HG03064 (cell line): ENCODE results near the gene TBRG1.
"Not testable (repeated sequence)": the region's sequence is repeated elsewhere in the genome, so short reads cannot be mapped to it uniquely, and the experiment has no call there.

ENCODE experiments used
- ATAC-seq: cut with Tn5 transposase; IDR thresholded peaks from one replicate; pipeline ENCODE4 v1.9.1; 2021; ENCODE audit warnings: low read depth; ENCODE audit not compliant: unreplicated experiment

The TBRG1 gene, protein sequence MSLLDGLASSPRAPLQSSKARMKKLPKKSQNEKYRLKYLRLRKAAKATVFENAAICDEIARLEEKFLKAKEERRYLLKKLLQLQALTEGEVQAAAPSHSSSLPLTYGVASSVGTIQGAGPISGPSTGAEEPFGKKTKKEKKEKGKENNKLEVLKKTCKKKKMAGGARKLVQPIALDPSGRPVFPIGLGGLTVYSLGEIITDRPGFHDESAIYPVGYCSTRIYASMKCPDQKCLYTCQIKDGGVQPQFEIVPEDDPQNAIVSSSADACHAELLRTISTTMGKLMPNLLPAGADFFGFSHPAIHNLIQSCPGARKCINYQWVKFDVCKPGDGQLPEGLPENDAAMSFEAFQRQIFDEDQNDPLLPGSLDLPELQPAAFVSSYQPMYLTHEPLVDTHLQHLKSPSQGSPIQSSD

GRCh38 chr11:124622531-124623451, at the start of gene TBRG1:
TSS of gene TBRG1 (plus strand) at chr11:124622864. CDS start at chr11:124623084, 220 bp downstream.
- peak; percentile 98 for ATAC-seq

DNA sequence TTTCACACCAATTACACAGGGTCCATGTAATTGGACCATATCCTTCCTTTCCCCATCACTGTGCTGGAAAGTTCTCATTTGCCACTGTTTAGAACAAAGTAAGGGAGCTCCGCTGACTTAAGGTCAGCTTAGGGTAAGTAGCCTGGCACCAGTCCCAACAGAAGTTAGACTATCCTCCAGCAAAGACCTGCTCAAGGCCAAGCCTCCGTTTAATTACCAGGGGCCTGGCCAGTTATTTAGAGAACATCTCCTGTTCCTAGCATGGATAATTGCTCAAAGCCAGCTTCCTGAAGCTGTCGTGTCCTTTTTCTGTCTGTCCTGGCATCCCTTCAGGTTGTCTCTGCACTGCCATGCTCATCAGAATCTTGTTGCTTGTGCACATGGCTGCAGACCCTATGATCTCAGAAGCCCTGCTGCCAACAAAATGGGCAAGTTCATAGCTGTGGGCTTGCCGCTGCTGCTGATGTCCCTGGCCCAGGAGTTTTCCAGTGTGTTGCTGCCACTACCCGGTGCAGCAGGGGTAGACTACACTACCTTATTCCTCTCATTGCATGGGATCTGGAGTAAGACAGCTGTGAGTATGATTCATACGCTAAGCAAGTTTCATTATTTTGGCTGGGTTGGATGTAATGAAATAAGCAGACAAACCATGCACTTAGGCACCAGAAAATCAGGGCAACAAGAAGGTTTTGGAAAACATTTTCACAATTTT, 44.8 kb upstream of the TBRG1 start:
- no peak for ATAC-seq

DNA sequence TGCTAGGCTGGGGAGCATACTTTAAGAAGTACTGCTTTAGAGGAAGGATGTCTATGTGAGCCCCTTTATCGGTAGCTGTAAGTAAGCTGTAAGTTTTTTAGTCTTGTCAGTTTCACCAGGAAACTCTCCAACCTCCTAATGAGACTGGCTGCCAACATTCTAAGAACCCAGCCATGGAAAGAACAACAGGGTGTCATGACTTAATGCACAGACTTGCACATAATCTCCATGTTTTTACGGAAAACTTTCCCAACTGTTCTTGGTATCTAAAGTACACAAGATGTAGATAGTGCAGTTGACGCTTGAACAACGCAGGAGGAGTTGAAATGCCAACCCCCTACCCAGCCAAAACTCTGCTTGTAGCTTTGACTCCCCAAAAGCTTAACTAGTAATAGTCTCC, 43.9 kb upstream of the TBRG1 start:
- ATAC-seq: no peak

- ATAC-seq: no peak
These were observed 40.8 kb upstream of the TBRG1 start for GRCh38 chr11:124581817-124582216.

GRCh38 chr11:124582565-124582964, 40.1 kb upstream of the TBRG1 start:
- ATAC-seq: no peak

DNA sequence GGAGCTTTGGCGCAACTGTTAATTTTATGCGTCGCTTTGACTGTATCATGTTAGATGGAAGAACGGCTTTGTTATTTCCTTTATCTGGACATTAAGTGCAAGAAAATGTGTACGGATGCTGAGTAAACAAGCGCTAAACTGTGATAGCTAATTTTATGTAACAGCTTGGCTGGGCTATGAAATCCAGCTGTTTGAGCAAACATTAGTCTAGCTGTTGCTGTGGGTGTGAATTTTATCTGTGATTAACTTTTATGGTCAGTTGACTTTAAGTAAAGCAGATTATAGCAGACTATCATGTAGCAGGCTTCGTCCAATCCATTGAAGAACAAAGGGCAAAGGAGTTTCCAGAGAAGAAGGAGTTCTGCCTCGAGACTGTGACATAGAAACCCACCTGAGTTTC, 38.9 kb upstream of the TBRG1 start:
- ATAC-seq: no peak

- no peak for ATAC-seq
These were observed 37.8 kb upstream of the TBRG1 start for GRCh38 chr11:124584681-124585372.

DNA sequence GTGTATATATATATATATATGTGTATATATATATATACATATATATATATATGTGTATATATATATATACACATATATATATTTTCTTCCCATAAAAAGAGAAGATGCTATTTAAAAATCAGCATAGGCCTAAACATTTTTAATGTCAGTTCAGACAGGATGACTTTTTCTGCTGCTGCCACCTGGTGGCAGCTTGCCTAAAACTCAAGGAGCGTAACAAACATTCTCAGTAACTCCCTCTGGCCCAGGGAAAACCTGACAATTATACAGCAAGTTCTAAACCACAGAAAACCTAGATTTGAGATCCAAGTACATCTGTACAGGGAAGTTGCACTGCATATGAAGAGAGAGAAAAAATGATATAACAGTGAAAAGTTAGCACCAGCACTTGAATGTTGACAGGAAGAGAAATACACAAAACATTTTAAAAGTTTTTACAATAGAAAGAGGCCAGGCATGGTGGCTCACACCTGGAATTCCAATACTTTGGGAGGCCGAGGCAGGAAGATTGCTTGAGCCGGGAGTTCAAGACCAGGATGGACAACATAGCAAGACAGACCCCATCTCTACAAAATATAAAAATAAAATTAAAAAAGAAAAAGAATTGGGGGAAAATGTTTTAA, 36.3 kb upstream of the TBRG1 start:
- no peak for ATAC-seq

DNA sequence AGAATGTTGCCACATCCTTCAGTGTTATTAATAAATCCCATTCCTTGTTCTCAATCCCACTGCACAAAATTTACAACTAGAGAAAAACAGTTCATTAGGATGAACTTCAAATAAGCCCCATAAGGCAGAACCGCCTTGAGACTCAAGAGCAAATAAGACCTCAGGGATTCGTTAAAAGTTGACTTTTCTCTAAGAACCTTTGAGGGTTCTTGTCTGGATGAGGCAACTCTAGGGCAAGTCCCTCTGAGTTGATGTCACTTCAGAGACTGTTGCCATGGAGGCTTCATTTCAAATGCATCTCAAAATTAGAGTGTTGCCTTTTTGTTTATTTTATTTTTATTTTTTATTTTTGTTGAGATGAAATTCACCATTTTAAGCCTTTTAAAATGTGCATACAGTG, 31.2 kb upstream of the TBRG1 start:
- ATAC-seq: no peak

DNA sequence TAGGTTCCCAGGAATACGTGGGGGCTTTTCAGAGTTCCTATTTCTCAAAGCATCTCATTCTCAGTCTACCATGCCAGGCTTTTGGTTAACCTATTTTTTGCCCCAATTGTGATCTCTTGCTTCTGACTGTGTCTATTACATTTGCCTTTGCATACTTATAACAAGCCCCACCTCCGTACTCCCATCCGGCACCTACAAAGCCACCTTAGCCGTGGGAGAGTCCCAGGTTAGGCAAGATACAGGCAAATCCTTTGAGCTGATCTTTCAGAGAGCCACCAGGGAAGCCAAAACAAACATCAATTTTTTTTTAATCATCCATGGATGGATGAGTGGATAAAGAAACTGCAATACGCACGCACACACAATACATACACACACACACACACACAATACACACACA, 30.0 kb upstream of the TBRG1 start:
- no peak for ATAC-seq

DNA sequence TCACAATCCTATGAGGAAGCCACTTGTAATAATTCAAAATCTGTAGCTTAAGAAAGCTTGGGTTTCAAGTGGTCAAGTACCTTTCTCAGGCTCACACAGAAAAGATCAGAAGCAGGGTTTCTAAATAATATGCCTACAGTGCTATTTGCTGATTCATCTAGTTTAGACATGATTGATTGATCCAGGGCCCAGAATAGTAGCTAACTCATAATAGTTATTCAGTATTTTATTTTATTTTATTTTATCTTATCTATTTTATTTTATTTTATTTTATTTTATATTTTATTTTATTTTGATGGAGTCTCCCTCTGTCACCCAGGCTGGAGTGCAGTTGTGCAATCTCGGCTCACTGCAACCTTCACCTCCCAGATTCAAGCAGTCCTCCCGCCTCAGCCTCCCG, 27.4 kb upstream of the TBRG1 start:
- no peak for ATAC-seq

DNA sequence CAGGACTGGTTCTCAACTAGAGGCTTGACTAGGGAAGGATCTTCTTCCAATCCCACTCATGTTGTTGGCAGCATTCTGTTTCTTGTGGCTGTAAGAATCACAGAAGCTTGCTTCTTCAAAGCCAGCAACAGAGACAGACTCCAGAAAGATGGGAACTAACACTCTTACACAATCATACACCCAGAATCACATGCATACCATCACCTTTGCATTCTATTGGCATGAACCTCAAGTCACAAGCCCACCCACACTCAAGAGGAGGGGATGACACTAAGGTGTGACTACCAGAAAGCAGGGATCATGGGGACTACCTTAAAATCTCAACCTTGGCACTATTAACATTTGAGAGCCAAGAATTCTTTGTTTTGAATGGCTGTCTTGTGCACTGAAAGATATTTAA, 25.0 kb upstream of the TBRG1 start:
- no peak for ATAC-seq

GRCh38 chr11:124600621-124601320, 21.9 kb upstream of the TBRG1 start:
- ATAC-seq: no peak

GRCh38 chr11:124602193-124602592, 20.5 kb upstream of the TBRG1 start:
- ATAC-seq: no peak

DNA sequence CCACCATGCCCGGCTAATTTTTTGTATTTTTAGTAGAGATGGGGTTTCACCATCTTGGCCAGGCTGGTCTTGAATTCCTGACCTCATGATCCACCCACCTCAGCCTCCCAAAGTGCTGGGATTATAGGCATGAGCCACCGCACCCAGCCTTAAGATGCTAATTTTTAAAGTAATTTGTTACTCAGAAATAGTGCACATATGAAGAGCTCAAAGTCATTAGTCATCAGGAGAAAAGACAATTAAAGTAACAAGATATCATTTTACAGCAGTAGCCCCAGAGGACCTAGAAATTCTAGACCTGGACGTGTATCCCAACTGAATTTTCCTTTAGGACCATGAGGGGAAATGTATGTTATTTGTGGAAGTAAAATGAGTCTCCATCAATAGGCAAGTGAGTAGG, 19.9 kb upstream of the TBRG1 start:
- not testable (repeated sequence) for ATAC-seq

DNA sequence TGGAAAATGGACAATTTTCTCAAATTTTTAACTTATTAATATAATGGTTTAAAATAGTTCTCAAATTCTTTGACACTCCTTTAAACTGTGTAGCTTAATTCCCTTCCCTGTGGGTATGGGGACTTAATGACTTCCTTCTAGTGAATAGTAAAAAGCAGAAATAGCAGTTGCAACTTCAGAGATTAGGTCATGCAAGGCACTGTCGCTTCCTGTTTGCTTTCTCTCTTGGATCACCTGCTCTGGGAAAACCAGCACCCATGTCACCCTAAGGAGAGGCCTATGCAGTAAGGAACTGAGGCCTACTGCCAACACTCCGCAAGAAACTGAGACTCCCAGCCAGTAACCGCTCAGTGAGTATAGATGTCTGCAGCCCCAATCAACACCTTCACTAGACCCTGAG, 16.9 kb upstream of the TBRG1 start:
- no peak for ATAC-seq

DNA sequence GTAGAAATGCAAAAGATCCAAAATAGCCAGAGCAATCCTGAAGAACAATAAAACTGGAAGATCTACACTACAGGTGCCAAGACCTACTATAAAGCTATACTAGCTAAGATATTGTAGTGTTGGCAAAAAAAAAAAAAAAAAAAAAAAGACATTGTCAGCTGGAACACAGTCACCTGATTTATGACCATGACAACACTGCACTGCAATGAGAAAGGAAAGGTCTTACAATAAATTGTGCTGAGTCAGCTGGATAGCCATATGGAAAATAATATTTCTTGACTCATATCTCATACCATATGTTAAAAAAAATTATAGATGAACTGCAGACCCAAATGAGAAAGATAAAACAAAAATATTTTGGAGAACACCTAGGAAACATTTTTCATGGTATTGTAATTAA, 14.5 kb upstream of the TBRG1 start:
- no peak for ATAC-seq

GRCh38 chr11:124610295-124610694, 12.4 kb upstream of the TBRG1 start:
- no peak for ATAC-seq

GRCh38 chr11:124611064-124611463, 11.6 kb upstream of the TBRG1 start, which contains the start of gene PANX3:
TSS of gene PANX3 (plus strand) at chr11:124611428. CDS start at chr11:124611557, 129 bp downstream.
- ATAC-seq: no peak
